Limb (tissue), 2 donors: ENCODE data around the gene LAMC3.

ENCODE experiments used
- DNase-seq, 2 donors: peaks; one replicate each; pipeline ENCODE4 v3.0.0-alpha.2; 2016; ENCODE audit errors: extremely low spot score in 2 of 2

Gene LAMC3

GRCh38 chr9:131011274-131012022 is 2.5 kb downstream of the LAMC3 start:
- DNase-seq, result no peak

- no peak for DNase-seq
Measured at GRCh38 chr9:131012023-131012334, 3.0 kb downstream of the LAMC3 start.

- DNase-seq, result no peak
Measured at GRCh38 chr9:131012396-131012917, 3.5 kb downstream of the LAMC3 start.

- DNase-seq, result no peak
Measured at GRCh38 chr9:131013015-131013755, 4.2 kb downstream of the LAMC3 start.

GRCh38 chr9:131013771-131014676 is 5.0 kb downstream of the LAMC3 start:
- no peak for DNase-seq

- DNase-seq, result no peak
Measured at GRCh38 chr9:131015112-131015511, 6.1 kb downstream of the LAMC3 start.

- DNase-seq, result no peak
Measured at GRCh38 chr9:131015876-131016397, 7.0 kb downstream of the LAMC3 start.

GRCh38 chr9:131017067-131017466 is 8.1 kb downstream of the LAMC3 start:
- DNase-seq, result peak in 1 of 2 donors; percentile 61

- no peak for DNase-seq
Measured at GRCh38 chr9:131018621-131019020, 9.6 kb downstream of the LAMC3 start.

- peak in 1 of 2 donors; percentile 34 for DNase-seq
Measured at GRCh38 chr9:131019388-131020239, 10.6 kb downstream of the LAMC3 start.

GRCh38 chr9:131020388-131020787 is 11.4 kb downstream of the LAMC3 start:
- DNase-seq, result no peak

GRCh38 chr9:131020862-131021261 is 11.9 kb downstream of the LAMC3 start:
- no peak for DNase-seq

- DNase-seq, result no peak
Measured at GRCh38 chr9:131021785-131022184, 12.8 kb downstream of the LAMC3 start.

- DNase-seq, result no peak
Measured at GRCh38 chr9:131024978-131025868, 16.2 kb downstream of the LAMC3 start.

- DNase-seq, result peak in 1 of 2 donors; percentile 17
Measured at GRCh38 chr9:131025953-131026858, 17.2 kb downstream of the LAMC3 start.

- peak in 1 of 2 donors; percentile 12 for DNase-seq
Measured at GRCh38 chr9:131027048-131027871, 18.3 kb downstream of the LAMC3 start.

GRCh38 chr9:131027872-131028179 is 18.9 kb downstream of the LAMC3 start:
- no peak for DNase-seq
